Prostate gland (tissue), 2 donors: ENCODE data around the gene MTARC1.

Experiments
- POLR2AphosphoS5 ChIP-seq: sonication (generic); formaldehyde crosslinking; IDR thresholded peaks from one replicate; pipeline ENCODE4 v1.6.1; 2017; ENCODE audit warnings: antibody characterized with exemption
- TF ChIP-seq, protein P1 (sequence below), 4 experiments: fragments of 200-600 bp in 2 of 4; fragments of 450-650 bp in 2 of 4; sonication (generic) in 2 of 4; IDR thresholded peaks; 1 replicate in 3 of 4; 2 replicates in 1 of 4; pipeline ENCODE4 v1.5.1; 2016 to 2019; ENCODE audit warnings: antibody characterized with exemption in 4 of 4, mild to moderate bottlenecking in 2 of 4, moderate library complexity in 2 of 4

DNA sequence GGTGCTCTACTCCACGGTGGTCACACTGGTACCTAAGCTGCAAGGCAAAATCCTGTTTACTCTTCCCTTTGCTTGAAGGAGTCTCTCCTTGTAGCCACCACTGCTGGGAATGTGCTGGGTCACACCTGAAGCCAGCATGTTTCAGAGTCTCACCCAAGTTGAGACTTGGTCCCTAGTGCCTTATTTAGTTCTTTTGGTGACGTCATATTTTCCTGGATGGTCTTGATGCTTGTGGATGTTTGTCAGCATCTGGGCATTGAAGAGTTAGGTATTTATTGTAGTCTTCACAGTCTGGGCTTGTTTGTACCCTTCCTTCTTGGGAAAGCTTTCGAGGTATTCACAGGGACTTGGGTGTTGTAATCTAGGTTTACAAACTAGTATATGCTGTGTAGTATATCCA lies 44.2 kb upstream of the MTARC1 start:
- TF ChIP-seq, protein P1, sequence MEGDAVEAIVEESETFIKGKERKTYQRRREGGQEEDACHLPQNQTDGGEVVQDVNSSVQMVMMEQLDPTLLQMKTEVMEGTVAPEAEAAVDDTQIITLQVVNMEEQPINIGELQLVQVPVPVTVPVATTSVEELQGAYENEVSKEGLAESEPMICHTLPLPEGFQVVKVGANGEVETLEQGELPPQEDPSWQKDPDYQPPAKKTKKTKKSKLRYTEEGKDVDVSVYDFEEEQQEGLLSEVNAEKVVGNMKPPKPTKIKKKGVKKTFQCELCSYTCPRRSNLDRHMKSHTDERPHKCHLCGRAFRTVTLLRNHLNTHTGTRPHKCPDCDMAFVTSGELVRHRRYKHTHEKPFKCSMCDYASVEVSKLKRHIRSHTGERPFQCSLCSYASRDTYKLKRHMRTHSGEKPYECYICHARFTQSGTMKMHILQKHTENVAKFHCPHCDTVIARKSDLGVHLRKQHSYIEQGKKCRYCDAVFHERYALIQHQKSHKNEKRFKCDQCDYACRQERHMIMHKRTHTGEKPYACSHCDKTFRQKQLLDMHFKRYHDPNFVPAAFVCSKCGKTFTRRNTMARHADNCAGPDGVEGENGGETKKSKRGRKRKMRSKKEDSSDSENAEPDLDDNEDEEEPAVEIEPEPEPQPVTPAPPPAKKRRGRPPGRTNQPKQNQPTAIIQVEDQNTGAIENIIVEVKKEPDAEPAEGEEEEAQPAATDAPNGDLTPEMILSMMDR (IDR thresholded peaks at IDR 0.05) = no peak
- TF ChIP-seq POLR2AphosphoS5 = no peak
